ENCODE measurements around the gene FBXO9.

Gene FBXO9

GRCh38 chr6:53134601-53135235, 69.5 kb downstream of the FBXO9 start:
- Histone ChIP-seq H3F3A (ENCODE audit: control insufficient read depth, insufficient read depth) (no peaks in the 10 kb centered on the region), H3K9me2 (replicated peaks; ENCODE audit: control insufficient read depth, low read length) (no peaks in the 10 kb centered on the region), H3K9me3 (ENCODE audit: control insufficient read depth, insufficient read depth, low read length) (no peaks in the 10 kb centered on the region), H3K4me1 (ENCODE audit: control insufficient read depth, low read length) (no peaks in the 10 kb centered on the region), H4K20me1 (ENCODE audit: control insufficient read depth, insufficient read depth, low read depth, low read length) (no peaks in the 10 kb centered on the region), H3K27ac (ENCODE audit: low read depth, low read length) (no peak overlapping the region), H3K36me3 (ENCODE audit: control insufficient read depth, low read length) (no peaks in the 10 kb centered on the region), H3K79me2 (ENCODE audit: control insufficient read depth, low read length) (no peaks in the 10 kb centered on the region), H3K27me3 (ENCODE audit: control insufficient read depth, low read length) (peaks cover 12% of the 10 kb centered on the region), H3K4me3 (ENCODE audit: low read length) (no peak overlapping the region), H3K4me2 (ENCODE audit: low read length) (no peak overlapping the region)
- TF ChIP-seq EZH2phosphoT487 (IDR thresholded peaks at IDR 0.05; ENCODE audit: borderline replicate concordance, low read length) (no peak), CTCF (IDR thresholded peaks at IDR 0.05; ENCODE audit: low read depth, low read length, poor library complexity, severe bottlenecking) (no peak)

- no peak overlapping the region for H3K27ac ChIP-seq (ENCODE audit: low read depth, low read length)
- H3F3A ChIP-seq (ENCODE audit: control insufficient read depth, insufficient read depth) = no peaks in the 10 kb centered on the region
- no peak overlapping the region for H3K4me3 ChIP-seq (ENCODE audit: low read length)
- H4K20me1 ChIP-seq (ENCODE audit: control insufficient read depth, insufficient read depth, low read depth, low read length) = no peaks in the 10 kb centered on the region
- H3K27me3 ChIP-seq (ENCODE audit: control insufficient read depth, low read length) = peaks cover 2% of the 10 kb centered on the region
- no peak for TF ChIP-seq CTCF (IDR thresholded peaks at IDR 0.05; ENCODE audit: low read depth, low read length, poor library complexity, severe bottlenecking)
- TF ChIP-seq EZH2phosphoT487 (IDR thresholded peaks at IDR 0.05; ENCODE audit: borderline replicate concordance, low read length) = no peak
- H3K36me3 ChIP-seq (ENCODE audit: control insufficient read depth, low read length) = no peaks in the 10 kb centered on the region
- H3K4me1 ChIP-seq (ENCODE audit: control insufficient read depth, low read length) = no peaks in the 10 kb centered on the region
- H3K4me2 ChIP-seq (ENCODE audit: low read length) = no peak overlapping the region
- no peaks in the 10 kb centered on the region for H3K9me2 ChIP-seq (replicated peaks; ENCODE audit: control insufficient read depth, low read length)
- no peaks in the 10 kb centered on the region for H3K79me2 ChIP-seq (ENCODE audit: control insufficient read depth, low read length)
- H3K9me3 ChIP-seq (ENCODE audit: control insufficient read depth, insufficient read depth, low read length) = no peaks in the 10 kb centered on the region
Measured at GRCh38 chr6:53136000-53136609, 70.9 kb downstream of the FBXO9 start.

- H3K79me2 ChIP-seq (ENCODE audit: control insufficient read depth, low read length) = no peaks in the 10 kb centered on the region
- H4K20me1 ChIP-seq (ENCODE audit: control insufficient read depth, insufficient read depth, low read depth, low read length) = no peaks in the 10 kb centered on the region
- no peak overlapping the region for H3K27ac ChIP-seq (ENCODE audit: low read depth, low read length)
- H3K4me1 ChIP-seq (ENCODE audit: control insufficient read depth, low read length) = no peaks in the 10 kb centered on the region
- no peaks in the 10 kb centered on the region for H3K9me3 ChIP-seq (ENCODE audit: control insufficient read depth, insufficient read depth, low read length)
- H3K4me2 ChIP-seq (ENCODE audit: low read length) = no peak overlapping the region
- H3K36me3 ChIP-seq (ENCODE audit: control insufficient read depth, low read length) = no peaks in the 10 kb centered on the region
- no peaks in the 10 kb centered on the region for H3F3A ChIP-seq (ENCODE audit: control insufficient read depth, insufficient read depth)
- H3K27me3 ChIP-seq (ENCODE audit: control insufficient read depth, low read length) = peaks cover 8% of the 10 kb centered on the region; the same call in 1 of the 2 replicates
- no peak overlapping the region for H3K4me3 ChIP-seq (ENCODE audit: low read length)
- TF ChIP-seq CTCF (IDR thresholded peaks at IDR 0.05; ENCODE audit: low read depth, low read length, poor library complexity, severe bottlenecking) (no peak), EZH2phosphoT487 (IDR thresholded peaks at IDR 0.05; ENCODE audit: borderline replicate concordance, low read length) (no peak)
- no peaks in the 10 kb centered on the region for H3K9me2 ChIP-seq (replicated peaks; ENCODE audit: control insufficient read depth, low read length)
Measured at GRCh38 chr6:53139841-53140413, 74.7 kb downstream of the FBXO9 start.
